ENCODE data around the gene DNAJC30. TPM values are rescaled to one million over a fixed set of nuclear protein-coding genes. Genes with fewer than 3 reads are reported as not detected.

Gene DNAJC30
- polyA plus RNA-seq, 1 donor (not counting 4 experiments of a cell fraction or from before 2014, with no cell fraction given): 4.9 TPM

DNA sequence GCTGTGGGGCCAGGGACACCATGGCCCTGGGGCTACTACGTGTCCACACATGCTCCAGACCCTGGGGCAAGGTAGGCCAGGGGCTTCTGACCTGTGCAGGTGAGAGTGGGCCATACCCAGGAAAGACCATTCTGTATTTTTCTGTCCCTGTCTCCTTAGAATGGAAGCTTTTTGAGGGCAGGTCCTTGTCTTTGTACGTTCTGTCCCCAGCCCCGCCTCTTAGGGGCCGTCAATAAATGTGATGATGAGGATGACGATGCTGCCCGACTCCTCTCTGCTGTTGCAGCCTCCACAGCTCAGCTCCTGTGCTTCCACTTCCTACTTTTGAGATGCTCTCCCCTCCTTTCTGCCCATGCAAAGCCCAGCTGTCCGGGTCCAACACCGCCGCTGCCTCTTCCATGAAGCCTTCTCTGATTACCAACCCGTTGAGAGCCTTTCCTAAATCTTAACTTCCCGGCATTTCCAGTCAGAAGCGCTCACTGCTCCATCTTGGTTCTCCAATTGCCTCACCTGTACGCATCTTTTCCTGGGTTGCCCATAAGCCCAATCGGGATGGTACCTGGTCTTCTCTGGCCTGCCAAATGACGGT lies 11.3 kb downstream of the DNAJC30 start:
- dilution Hi-C loops (cut with MboI; ENCODE audit: extremely low pct_ligation_motif_present, low sequenced_read_pairs): no loop called here
- H3K27me3 ChIP-seq (ENCODE audit: control insufficient read depth, extremely low read depth, insufficient read depth, low read length): no peaks in the 10 kb centered on the region
- no peak overlapping the region for H3K4me3 ChIP-seq (ENCODE audit: control insufficient read depth in 2 of 3, extremely low read depth in 1 of 3, insufficient read depth in 2 of 3, low read depth in 1 of 3, low read length in 3 of 3)
- H3K36me3 ChIP-seq (ENCODE audit: control insufficient read depth in 2 of 2, extremely low read depth in 1 of 2, insufficient read depth in 2 of 2, low read length in 2 of 2): no peaks in the 10 kb centered on the region
- H2AFZ ChIP-seq (ENCODE audit: control insufficient read depth, low read length): no peak overlapping the region
- H3K9me3 ChIP-seq (ENCODE audit: control insufficient read depth, low read depth, low read length): no peaks in the 10 kb centered on the region
- no peak overlapping the region for H3K4me2 ChIP-seq (ENCODE audit: control insufficient read depth, extremely low read depth, insufficient read depth, low read depth, low read length)
- peaks cover 5% of the 10 kb centered on the region for H3K4me1 ChIP-seq (ENCODE audit: control insufficient read depth, extremely low read depth, insufficient read depth, low read length)
- TF ChIP-seq EZH2 (IDR thresholded peaks at IDR 0.05; ENCODE audit: low read length): no peak
- TF ChIP-seq, protein P1, sequence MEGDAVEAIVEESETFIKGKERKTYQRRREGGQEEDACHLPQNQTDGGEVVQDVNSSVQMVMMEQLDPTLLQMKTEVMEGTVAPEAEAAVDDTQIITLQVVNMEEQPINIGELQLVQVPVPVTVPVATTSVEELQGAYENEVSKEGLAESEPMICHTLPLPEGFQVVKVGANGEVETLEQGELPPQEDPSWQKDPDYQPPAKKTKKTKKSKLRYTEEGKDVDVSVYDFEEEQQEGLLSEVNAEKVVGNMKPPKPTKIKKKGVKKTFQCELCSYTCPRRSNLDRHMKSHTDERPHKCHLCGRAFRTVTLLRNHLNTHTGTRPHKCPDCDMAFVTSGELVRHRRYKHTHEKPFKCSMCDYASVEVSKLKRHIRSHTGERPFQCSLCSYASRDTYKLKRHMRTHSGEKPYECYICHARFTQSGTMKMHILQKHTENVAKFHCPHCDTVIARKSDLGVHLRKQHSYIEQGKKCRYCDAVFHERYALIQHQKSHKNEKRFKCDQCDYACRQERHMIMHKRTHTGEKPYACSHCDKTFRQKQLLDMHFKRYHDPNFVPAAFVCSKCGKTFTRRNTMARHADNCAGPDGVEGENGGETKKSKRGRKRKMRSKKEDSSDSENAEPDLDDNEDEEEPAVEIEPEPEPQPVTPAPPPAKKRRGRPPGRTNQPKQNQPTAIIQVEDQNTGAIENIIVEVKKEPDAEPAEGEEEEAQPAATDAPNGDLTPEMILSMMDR (optimal IDR thresholded peaks at IDR 0.05 in 1 of 3, IDR thresholded peaks at IDR 0.05 in 1 of 3, conservative IDR thresholded peaks at IDR 0.05 in 1 of 3; ENCODE audit: extremely low read depth in 1 of 3, insufficient read depth in 2 of 3, low read length in 3 of 3): no peak
- FAIRE-seq: no peak
- H3K27ac ChIP-seq (ENCODE audit: control insufficient read depth, insufficient read depth, low read length): no peak overlapping the region
- no peaks in the 10 kb centered on the region for H3K9me1 ChIP-seq (ENCODE audit: control insufficient read depth, extremely low read depth, insufficient read depth, low read length)
- no peaks in the 10 kb centered on the region for H3K79me2 ChIP-seq (ENCODE audit: control insufficient read depth, insufficient read depth, low read length)
- no peak for DNase-seq (ENCODE audit: low read depth, low spot score)
- no peak overlapping the region for H3K9ac ChIP-seq (ENCODE audit: control insufficient read depth, extremely low read depth, insufficient read depth, low read length)
- H4K20me1 ChIP-seq (ENCODE audit: control insufficient read depth, extremely low read depth, insufficient read depth, low read length): peaks cover 3% of the 10 kb centered on the region

DNA sequence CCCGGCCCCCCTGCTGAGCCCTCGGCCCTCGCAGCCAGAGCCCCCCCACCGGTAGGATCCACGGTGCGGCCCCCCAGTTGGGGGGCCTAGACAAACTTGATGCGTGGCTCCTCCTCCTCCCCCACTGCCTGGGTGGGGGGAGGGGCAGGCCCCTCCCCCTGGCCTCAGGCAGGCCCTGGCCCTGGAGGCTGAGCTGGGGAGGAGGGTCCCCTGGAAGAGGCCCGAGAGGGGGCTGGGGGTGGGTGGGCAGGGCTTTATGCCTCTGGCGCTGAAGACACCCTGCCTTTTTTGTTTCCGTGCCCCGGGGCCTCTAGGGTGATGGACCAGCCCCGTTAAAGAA lies 12.0 kb downstream of the DNAJC30 start:
- Histone ChIP-seq H3K4me2 (ENCODE audit: control insufficient read depth, extremely low read depth, insufficient read depth, low read depth, low read length) (no peak overlapping the region), H3K9me3 (ENCODE audit: control insufficient read depth, low read depth, low read length) (no peaks in the 10 kb centered on the region), H3K9me1 (ENCODE audit: control insufficient read depth, extremely low read depth, insufficient read depth, low read length) (no peaks in the 10 kb centered on the region), H3K79me2 (ENCODE audit: control insufficient read depth, insufficient read depth, low read length) (no peaks in the 10 kb centered on the region), H3K4me1 (ENCODE audit: control insufficient read depth, extremely low read depth, insufficient read depth, low read length) (peaks cover 5% of the 10 kb centered on the region), H2AFZ (ENCODE audit: control insufficient read depth, low read length) (no peak overlapping the region), H4K20me1 (ENCODE audit: control insufficient read depth, extremely low read depth, insufficient read depth, low read length) (peaks cover 3% of the 10 kb centered on the region), H3K9ac (ENCODE audit: control insufficient read depth, extremely low read depth, insufficient read depth, low read length) (no peak overlapping the region), H3K27ac (ENCODE audit: control insufficient read depth, insufficient read depth, low read length) (no peak overlapping the region), H3K4me3 (ENCODE audit: control insufficient read depth in 2 of 3, extremely low read depth in 1 of 3, insufficient read depth in 2 of 3, low read depth in 1 of 3, low read length in 3 of 3) (no peak overlapping the region), H3K36me3 (ENCODE audit: control insufficient read depth in 2 of 2, extremely low read depth in 1 of 2, insufficient read depth in 2 of 2, low read length in 2 of 2) (no peaks in the 10 kb centered on the region), H3K27me3 (ENCODE audit: control insufficient read depth, extremely low read depth, insufficient read depth, low read length) (no peaks in the 10 kb centered on the region)
- dilution Hi-C loops (cut with MboI; ENCODE audit: extremely low pct_ligation_motif_present, low sequenced_read_pairs): no loop called here
- DNase-seq (ENCODE audit: low read depth, low spot score) (no peak), FAIRE-seq (no peak)
- no peak for TF ChIP-seq EZH2 (IDR thresholded peaks at IDR 0.05; ENCODE audit: low read length)
- TF ChIP-seq, protein P1 (optimal IDR thresholded peaks at IDR 0.05 in 1 of 3, IDR thresholded peaks at IDR 0.05 in 1 of 3, conservative IDR thresholded peaks at IDR 0.05 in 1 of 3; ENCODE audit: extremely low read depth in 1 of 3, insufficient read depth in 2 of 3, low read length in 3 of 3): no peak
